Fibroblast of the conjunctiva (primary cell): ENCODE measurements around the gene MICAL1.
"Not testable (repeated sequence)": the region's sequence is repeated elsewhere in the genome, so short reads cannot be mapped to it uniquely, and the experiment has no call there.

Experiments used
- DNase-seq: peaks from one replicate; pipeline ENCODE4 v3.0.0-alpha.2; 2010; ENCODE audit warnings: low read depth

MICAL1 gene

DNA sequence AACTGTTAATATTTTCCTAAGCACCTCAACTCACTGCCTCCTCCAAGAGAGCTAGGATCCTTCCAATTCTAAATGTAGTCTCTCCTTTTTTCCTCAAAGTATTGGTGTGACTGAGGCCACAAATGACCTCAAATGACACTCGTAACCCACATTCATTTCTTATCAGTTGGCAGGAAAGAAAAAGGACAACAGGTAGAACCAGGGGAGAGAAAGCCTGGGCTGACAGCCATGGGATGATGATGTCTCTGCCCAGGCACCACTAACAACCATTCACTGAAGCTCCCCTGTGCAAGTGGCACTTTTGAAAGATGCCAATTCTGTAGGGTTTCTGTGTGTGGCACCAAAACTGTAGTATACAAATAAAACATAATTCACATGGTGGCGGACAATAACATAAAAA, 20.1 kb upstream of the MICAL1 start:
- no peak for DNase-seq

DNA sequence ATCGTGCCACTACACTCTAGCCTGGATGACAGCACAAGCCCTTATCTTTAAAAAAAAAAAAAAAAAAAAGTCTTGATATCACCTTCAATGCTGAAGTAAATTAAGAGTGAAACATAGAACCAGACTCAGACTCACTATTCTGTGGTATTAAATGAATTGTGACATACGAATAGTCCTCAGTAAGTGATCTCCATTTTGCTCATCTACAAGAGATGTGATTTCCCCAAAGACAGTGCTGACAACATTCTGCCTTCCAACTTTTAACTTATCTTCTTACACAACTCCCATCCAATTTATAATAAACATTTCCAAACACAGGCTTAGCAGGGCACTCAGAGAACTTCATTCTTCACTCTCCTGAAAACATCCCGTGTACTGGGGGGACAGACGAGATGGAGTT, 19.4 kb upstream of the MICAL1 start:
- DNase-seq, result no peak

DNA sequence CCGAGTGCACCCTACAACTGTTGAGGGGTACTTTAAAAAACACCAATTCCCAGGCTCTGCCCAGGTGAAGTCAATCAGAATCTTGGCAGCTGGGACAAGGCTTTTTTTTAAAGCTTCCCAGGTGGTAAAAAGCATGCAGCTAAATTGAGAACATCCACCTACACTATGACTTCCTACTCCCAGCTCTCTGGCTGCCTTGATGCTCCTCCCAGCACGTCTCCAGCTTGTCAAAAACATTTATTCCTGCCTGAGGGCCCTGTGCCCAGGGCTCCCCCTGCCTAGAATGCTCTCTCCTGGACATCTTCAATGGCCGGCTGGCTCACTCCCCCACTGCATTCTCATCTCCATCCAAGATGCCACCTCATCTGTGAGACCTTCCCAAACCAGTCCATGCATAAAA, 17.5 kb upstream of the MICAL1 start:
- DNase-seq, result no peak

DNA sequence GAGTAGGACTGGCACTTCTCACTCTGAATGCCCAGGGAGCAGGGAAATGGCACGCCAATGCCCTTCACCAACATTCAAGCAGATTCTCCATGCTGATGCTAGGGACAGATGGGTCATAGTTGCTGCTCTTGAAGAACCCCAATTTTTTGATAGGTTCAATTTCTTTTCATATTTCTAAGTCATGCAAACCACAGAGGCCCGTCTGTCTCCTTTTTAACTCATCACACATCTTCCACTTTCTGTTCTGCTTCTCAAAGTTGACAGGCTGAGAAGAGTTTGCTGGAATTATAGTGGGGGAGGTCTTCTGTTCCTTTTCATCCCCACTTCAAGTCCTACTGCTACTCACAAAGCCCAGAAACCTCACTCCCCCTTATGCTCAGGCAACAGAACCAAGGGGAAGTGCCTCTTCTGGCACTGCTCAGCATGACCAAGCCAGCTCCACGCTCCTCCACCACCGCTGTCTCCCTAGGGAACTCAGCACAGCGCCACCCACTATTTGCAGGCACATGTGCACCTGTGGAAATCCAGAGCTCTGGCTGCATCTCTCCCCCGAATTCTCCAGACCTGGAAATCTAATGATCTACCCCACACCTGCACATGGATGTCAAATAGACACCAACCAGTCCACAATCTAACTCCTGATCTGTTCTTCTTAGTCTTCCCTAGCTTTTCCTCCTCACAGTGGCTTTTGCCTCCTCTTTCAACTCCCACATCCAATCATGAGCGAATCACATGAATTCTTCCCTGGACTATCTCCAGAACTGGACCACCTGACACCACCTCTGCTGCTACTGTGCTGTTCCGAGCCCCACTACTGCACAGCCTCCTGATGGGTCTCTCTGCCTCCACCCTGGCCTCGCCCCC, 16.8 kb upstream of the MICAL1 start:
- no peak for DNase-seq

DNA sequence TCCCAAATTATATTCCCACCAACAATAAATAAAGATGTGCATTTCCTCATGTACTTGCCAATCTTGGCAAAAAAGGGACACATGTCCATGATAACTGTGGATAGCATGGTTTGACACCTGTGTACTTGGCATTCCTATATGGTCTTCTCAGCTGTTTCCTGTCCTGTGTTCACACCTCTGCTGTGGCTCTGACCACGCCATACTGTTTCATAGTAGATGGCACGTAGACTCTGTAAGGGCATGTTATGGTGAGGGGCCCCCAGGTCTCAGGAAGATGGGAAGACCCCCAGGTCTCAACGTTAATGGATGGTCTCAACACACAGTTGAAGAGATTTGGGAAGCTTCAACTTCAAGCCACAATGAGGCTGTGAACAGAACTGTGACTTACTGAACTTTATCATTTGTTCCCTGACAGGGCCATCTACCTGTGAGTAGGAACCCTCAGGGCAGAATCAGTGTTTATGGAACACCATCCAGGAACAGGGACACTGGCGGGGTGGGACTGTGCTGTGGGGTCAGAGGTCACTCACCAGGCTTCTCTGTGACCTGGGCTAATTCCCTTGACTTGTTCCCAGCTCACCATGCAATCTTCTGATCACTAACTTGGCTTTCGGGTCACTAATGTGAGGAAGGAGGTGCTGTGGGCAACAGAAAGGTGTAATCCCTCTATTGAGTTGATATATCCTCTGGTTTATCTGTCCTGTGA, 15.7 kb upstream of the MICAL1 start:
- DNase-seq, result no peak

DNA sequence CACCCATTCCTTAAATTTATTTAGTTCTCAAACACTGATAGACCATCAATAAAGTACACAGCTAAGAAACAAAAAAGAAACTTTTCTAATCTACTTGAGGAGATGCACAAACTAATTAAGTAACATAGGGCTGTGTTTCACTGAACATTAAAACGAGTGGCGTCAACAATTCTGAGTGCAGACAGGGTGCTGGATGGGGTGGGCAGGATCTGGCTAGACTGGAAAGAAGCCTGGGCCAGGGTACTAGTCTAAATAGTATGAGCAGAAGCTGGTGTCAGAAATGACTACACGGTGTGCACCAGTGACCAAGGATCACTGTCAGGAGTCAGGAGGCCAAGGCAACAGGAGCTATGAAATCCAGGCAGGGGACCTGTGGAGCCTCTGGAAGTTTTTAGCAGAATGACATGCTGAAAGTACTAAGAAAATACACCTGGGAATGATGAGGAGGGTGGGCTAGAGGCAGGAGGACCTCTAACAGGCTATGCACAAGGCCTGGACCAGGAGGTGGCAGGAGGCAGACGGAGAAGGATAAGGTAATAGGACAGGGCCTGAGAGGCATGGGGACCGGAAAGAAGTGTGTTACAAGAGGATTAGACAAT, 14.1 kb upstream of the MICAL1 start:
- no peak for DNase-seq

DNA sequence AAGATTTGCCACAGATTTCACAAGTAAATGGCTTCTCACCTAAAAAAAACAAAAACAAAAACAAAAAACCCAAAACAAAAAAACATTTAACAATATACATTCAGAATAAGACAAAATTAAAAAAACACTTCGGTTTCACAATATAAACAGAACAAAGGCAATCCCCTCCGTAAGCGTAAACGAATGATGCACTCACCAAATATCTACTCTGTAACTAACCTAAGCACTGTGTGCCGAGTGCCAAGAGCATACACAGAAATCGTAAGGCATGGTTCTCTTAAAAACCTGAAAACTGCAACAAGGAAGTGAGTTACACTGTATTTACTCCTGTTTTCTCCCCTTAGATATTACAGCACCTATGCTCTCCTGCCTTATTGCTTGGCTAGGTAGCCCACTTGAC, 12.1 kb upstream of the MICAL1 start:
- no peak for DNase-seq

DNA sequence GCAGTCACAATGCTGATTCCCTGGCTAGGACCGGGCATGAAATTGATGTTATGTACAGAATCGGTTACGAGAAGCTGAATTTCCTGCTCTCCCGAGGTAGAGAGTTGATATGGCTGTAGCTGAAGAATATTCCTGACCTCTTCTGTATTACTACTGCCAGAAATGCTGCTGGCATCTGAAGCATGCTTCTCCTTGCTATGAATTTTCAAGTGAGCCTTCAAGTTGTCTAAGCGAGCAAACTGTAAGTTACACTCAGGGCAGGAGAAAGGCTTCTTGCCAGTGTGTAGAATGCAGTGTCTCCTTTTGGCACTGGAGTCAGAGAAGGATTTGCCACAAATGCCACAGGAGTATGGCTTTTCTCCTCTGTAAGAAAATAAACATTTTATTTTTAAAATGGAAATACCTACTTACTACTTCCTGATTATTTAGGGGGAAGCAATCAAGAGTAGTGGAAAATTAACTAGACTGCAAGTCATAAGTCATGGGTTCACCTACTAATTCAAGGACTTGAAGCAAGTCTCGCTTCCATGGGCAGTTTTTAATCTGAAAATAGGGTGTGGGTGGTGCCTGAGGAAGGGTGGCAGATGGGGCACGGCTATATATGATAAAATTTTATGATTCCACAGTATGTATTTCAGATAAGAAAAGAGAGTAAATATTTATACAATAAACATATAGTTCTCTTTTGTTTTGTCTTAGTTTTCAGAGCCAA, 10.8 kb upstream of the MICAL1 start:
- no peak for DNase-seq

DNA sequence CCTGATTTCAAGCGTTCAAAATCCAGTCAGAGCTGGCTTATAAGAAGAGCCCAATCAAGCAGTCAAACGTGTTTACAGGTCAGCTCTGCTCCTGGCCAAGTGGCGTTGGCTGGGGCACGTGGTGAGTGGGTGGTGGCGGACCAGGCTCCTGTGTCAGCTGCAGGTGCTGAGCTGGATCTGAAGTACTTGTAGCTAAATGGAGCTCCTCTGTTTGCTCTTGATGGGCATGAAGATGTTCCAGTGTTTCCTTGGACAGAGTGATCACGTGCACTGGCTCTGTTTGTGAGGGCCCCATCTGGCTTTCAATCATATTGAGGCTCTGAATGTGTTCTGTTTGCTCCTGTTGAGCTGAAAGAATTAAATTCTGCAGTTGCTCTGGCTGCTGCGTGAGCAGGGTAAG, 10.2 kb upstream of the MICAL1 start:
- no peak for DNase-seq

DNA sequence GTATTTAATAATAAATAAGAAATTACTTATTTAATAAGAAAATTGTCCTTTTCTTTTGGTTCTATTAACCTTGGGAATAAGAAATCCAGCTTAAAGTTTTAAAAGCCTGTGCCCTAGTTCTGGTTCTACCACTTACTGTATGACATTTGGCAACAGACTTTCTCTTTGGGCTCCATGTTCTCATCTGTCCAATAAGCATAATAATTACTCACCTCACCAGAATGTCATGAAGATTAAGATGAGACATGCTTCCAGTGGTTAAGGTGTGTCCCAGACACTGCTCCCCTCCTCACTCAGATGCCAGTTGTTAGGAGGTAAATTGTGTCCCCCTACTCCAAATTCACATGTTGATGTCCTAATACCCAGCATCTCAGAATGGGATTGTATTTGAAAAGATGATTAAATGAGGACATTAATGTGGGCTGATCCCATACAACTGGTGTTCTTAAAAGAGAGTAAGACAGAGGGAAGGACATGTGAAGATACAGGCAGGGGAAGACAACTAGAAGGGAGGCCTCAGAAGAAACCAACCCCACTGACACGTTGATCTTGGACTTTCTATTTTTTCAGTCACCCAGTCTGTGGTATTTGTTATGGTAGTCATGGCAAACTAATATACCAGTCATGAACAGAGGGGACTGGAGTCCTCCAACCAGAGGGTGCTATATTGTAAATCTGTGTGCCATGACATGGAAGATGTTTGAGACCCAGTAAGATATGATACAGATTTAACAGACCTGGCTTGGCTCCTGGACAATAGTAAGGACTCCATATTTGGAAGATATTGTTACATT, 6.4 kb upstream of the MICAL1 start:
- no peak for DNase-seq

DNA sequence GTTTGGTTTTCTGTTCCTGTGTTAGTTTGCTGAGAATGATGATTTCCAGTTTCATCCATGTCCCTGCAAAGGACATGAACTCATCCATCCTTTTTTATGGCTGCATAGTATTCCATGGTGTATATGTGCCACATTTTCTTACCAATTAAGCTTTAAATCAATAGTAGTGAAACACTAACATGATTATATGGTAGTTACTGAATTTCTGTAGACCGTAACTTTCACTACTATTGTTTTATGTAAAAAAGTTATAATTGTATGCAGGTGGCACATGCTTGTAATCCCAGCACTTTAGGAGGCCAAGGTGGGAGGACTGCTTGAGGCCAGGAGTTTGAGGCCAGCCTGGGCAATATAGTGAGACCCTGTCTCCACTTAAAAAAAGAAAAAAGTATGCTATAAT, 5.6 kb upstream of the MICAL1 start:
- not testable (repeated sequence) for DNase-seq

DNA sequence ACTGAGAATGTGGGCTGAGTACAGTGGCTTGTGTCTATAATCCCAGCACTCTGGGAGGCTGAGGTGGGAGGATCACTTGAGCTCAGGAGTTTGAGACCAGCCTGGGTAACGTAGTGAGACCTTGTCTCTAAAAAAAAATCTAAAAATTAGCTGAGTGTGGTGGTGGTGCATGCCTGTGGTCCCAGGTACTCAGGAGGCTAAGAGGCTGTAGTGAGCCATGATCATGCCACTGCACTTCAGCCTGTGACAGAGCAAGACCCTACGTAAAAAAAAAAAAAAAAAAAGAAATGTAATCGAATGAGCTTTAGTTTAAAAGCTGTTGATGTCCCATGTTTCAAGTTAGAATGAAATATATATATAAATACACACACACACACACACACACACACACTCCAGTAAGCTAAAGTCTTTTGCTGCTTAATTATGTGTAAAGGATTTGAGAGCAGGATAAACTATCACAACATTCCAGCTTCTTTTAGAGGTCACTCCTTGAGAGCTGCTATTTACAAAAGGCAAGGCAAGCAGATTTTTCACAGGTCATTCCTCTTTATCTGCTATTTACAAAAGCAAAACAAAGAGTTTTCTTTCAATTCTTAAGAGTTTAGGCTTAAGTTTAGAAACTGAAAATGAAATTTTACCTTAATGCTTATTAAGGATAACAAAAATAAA, 4.7 kb upstream of the MICAL1 start:
- no peak for DNase-seq

DNA sequence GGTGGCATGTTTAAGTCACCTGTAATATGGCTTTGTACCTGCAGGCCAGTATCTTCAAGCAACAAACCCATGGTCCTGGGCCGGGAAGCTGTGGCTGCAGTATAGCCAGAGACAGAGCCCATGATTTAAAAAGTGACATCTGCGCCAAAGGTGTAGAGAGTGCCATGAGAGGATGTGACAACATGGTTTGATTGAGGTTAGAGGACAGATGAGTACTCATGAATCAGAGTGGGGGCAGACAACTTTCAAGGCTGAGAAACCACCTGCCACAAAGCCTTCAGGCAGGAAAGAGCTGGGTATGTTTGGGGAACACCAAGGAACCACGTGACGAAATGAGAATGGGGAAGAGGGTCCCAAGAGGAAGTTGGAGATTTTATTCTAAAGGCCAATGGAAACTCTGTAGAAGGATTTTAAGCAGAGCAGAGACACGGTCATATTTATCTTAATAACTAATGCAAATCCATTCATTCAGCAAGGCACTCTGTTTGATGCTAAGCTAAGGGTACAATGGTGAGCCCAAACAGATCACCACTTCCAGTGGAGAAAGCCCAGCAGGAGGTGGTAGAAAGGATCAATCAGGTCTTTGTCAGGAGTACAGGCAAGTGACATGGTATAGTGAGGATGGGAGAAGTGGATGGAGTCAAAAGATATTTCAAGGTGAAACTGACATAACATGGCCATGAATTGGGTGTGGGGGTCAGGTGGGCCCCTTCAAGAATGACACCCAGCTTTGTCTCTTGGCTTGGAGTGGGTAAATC, 3.4 kb upstream of the MICAL1 start:
- DNase-seq, result no peak

DNA sequence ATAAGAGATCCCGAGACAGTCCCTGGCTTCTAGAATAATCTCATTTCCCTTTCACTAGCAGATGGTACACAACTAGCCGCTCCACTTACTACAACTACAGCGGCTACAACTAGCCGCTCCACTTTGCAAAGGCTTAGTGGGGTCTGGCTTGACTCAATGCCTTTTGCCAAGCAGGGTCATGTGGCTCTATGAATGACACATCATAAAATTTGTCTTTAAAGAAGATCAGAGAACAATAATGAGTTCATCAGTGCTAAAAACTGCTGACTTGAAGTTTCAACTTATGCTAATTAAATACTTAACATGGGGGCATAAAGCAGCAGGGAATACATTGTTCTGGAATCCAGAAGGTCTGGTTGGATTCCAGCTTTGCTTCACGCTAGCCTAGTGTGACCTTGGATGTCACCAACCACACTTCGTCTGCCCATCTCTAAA, 2.0 kb upstream of the MICAL1 start:
- DNase-seq, result no peak

DNA sequence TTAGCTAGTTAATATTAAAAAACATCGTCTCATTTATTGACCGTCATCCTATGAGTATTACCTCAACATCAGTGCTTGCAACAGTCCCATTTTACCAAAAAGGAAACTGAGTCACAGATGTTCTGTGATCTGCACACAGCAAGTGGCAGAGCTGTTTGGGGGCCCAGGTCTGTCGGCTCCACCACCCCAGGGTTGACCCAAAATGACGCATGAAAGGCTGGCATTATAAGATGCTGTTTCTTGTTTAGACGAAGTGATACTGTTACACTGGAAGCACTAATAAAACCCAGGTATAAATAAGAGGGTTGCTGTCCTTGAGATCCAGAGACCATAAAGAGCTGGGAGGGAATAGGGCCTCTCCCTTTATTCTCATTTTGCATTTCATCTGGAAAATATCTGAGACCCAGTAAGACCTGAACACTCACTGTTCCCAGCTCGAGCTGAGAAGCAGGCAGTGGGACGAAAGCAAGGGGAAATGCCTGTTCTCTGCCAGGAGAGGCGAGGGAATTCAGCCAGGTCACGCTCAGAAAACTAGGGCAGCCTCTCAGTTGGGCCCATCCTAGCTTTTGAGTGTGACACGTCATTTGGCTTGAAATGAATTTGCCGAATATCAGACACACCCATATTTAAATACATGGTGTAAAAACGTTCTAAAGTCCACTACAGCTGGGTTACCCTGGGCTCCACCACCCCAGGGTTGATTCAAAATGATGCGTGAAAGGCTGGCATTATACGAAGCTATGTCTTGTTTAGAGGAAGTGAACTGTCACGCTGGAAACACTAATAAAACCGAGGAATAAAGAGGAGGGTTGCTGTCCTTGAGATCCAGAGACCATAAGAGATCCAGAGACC, 1.4 kb upstream of the MICAL1 start:
- peak; percentile 40 for DNase-seq

DNA sequence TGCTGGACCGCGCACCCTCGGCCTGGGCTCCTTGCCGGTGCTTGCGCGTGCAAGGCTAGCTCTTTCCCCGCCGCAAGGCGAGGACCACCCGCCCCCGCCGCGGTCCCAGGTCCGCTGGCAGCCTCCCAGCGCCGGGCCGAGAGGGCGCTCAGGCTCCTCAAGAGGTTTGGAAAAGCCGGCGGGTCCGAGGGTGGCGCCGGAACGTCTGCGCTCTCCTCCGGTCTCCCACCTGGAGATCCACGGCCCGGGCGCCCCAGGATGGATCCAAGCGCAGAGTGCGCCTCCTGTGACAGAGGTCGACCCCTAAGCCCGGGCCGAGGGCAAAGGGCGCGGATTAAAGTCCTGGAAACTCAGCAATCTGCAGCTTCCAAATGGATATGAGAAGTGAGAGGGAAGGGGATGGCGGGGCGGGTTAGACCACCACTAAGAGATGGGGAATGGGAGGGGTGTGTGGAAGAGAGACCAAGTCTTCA, 575 bp upstream of the MICAL1 start:
- no peak for DNase-seq

DNA sequence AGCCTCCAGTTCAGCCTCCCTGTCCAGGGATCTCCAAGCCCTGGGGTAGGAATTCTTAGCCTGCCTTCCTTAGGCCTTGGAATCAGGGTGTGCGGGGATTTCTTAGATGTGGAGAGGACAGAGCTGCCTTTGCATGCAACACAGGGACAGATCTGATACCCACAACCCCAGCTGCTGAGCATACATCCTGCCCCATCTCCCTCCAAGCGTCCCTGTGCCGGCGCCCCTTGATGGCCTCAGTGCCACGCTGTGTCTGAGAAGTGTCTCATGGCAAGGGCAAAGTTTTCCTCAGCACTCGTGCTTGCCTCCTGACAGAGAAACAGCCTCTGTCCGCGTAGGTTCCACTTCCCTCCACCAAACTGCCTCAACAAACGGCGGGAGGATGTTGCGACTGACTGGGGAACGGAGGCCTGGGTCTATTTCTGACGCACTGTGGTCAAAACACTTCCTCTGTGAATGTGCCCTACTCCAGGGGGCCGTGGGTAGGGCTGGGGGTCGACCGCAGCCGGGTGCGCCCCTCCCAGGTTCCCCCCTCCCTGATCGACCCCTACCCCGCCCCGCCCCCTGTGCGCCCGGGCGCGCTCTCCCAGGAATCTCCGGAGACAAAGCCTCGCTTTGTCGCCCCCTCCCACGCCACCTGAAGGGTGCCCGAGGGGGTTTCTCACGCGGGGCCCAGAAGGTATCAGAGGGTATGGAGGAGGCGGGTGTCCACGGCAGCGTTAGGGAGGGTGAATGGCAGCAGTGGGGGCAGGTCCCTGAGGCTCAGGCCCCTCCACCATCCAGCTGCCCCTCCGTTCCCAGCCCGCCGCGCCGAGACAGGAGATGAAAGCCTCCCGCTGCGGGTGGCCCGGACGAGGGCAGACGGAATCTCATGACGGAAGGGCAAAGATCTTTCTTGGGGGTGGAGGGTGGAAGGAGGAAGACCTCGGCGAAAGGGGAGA, 806 bp downstream of the MICAL1 start:
- no peak for DNase-seq
